GM18502 (cell line): ENCODE measurements around the gene TET1.
"Not testable (repeated sequence)": the region's sequence is repeated elsewhere in the genome, so short reads cannot be mapped to it uniquely, and the experiment has no call there.

Experiments used
- ATAC-seq: cut with Tn5 transposase; IDR thresholded peaks from one replicate; pipeline ENCODE4 v1.9.1; 2021; ENCODE audit warnings: mild to moderate bottlenecking; ENCODE audit not compliant: unreplicated experiment, poor library complexity

TET1 gene

GRCh38 chr10:68604441-68604840 lies 44.3 kb downstream of the TET1 start:
- no peak for ATAC-seq

- no peak for ATAC-seq
These were observed 46.8 kb downstream of the TET1 start for GRCh38 chr10:68606918-68607317.

DNA sequence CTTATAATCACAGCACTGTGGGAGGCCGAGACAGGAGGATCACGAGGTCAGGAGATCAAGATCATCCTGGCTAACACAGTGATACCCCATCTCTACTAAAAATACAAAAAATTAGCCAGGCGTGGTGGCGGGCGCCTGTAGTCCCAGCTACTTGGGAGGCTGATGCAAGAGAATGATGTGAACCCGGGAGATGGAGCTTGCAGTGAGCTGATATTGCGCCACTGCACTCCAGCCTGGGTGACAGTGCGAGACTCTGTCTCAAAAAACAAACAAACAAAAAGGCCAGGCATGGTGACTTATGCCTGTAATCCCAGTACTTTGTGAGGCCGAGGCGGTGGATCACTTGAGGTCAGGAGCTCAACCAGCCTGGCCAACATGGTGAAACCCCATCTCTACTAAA lies 49.9 kb downstream of the TET1 start:
- ATAC-seq, result not testable (repeated sequence)

- ATAC-seq, result no peak
These were observed 51.1 kb downstream of the TET1 start for GRCh38 chr10:68611227-68611626.

DNA sequence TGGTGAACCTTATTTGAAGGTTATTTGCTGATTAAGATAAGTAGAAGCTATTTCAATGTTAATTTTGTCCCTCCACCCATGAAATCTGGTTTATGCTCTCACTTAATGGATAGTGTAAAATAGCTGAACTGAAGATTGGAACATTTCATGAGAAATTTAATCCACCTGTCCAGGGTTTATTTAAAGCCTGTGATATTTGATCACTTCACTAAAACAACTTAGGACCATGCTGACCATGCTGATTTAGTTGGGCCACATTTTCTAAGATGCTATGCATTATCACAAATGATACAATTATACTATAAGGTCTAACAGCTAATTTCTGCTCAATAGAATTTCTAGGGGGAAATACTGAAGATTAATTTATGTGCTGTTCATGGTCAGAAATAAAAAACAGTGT lies 53.8 kb downstream of the TET1 start:
- ATAC-seq, result not testable (repeated sequence)

- not testable (repeated sequence) for ATAC-seq
These were observed 57.6 kb downstream of the TET1 start for GRCh38 chr10:68617691-68618090.

DNA sequence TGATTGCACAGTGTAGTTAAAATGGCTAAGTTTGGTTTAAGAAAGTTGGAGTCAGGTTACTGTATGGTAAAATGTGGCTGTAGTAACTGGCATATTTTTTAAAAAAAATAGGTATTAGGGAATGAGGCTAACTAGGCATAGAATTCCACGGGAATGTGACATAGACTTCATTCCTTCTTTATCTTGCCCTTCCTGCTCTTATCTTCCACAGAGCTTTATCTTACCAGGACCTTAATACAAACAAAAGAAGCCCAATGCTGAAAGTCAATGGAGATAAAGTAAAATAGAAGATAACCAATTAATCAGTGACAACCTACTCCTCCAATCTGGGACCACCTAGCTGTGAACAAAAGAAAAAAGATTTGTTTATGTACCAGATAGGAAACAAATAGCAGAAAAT lies 58.1 kb downstream of the TET1 start:
- ATAC-seq, result no peak

DNA sequence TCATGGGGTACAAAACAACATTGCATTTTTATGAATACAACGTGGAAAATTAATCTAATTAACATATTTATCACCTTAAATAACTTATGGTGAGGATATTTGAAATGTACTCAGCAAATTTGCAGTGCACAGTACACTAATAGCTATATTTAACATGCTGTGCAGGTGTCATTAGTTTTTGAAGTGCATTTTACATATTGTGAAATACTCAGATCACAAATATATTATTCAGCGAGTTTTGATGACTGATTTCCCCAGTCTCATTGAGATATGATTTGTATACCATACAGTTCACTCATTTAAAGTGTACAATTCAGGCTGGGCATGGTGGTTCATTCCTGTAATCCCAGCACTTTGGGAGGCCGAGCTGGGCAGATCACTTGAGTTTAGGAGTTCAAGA lies 59.5 kb downstream of the TET1 start:
- ATAC-seq, result no peak

DNA sequence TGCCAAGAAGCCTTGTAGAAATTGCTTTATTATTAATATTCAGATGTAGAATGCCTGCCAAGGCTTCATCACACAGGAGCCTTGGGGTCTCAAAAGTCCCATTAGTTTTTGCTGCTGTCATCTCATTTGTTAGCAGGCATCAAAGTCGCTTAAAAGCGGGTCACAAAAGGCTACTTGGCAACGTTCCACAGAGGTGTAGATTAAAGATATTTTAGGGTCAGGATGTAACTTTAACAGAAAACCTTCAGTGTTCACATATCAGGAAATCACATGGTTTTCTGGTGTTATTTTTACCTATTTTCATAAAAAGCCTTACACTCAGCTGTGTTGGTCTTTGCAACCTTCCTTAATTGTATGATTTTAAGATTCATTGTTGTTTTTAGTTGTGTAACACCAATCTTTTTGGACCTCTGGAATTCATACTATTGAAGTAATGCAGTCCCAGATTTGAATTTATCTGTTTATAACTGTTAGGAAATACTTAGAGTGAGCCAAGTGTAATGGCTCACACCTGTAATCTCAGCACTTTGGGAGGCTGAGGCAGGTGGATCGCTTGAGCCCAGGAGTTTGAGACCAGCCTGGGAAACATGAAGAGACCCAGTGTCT lies 65.3 kb downstream of the TET1 start:
- no peak for ATAC-seq

DNA sequence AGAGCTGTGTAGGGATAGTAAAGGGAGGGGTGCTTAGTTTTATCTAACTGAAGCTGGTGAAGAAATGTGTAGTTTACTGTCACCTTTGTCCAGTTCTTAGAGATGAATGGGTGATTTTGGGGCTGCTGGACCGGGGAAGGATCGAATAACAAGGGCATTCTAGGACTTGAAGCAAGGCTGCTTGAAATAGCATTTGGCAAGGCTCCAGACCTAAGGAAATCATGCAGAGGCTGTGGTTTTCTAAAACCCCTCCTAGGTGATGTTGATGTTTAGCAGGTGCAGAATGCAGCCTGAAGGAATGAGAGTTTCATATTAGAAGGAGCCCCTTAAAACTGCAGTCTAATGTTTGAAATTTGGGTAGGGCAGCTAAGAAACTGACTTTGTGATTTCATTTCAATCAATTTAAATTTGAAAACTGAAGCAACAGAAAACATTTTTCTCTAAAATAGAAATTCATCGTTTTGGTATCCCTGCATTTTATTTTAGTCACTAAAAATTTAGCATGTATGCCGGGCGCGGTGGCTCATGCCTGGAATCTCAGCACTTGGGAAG lies 68.5 kb downstream of the TET1 start:
- no peak for ATAC-seq

- not testable (repeated sequence) for ATAC-seq
These were observed 72.1 kb downstream of the TET1 start for GRCh38 chr10:68632271-68632560.

GRCh38 chr10:68633281-68633680 lies 73.1 kb downstream of the TET1 start:
- ATAC-seq, result no peak

GRCh38 chr10:68633816-68634466 lies 73.8 kb downstream of the TET1 start:
- no peak for ATAC-seq

- no peak for ATAC-seq
These were observed 76.2 kb downstream of the TET1 start for GRCh38 chr10:68636335-68636734.

- ATAC-seq, result not testable (repeated sequence)
These were observed 83.4 kb downstream of the TET1 start for GRCh38 chr10:68643550-68643949.

DNA sequence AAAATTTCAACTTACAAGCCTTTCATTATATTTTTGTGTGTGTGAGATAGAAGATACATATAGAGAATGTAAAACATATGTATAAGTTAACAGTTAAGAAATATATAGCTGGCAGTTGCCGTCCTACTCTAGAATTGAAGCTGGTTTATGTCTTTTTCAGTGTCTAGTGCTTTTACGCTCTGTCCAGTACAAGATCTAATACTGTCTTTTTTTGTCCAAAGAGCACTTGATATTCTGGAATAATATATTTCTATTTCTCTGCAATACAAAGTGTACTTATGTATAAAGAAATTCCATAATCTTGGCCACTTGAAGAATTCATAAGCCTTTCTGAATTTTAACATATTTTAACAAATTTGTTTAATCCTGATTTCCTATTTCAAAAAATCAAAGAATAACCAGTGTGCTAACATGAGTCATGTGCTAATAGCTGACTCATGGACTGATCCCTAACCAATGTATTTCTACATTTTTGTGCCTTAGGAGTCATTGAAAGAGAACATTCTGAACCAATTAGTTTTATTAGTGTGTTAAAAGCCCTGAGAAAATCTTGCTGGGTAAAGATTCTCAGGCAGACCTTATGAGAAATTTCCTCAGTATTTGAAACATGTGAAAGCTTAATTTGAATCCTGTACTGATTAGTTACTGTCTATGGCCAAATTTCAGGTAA lies 87.7 kb downstream of the TET1 start:
- ATAC-seq, result no peak

DNA sequence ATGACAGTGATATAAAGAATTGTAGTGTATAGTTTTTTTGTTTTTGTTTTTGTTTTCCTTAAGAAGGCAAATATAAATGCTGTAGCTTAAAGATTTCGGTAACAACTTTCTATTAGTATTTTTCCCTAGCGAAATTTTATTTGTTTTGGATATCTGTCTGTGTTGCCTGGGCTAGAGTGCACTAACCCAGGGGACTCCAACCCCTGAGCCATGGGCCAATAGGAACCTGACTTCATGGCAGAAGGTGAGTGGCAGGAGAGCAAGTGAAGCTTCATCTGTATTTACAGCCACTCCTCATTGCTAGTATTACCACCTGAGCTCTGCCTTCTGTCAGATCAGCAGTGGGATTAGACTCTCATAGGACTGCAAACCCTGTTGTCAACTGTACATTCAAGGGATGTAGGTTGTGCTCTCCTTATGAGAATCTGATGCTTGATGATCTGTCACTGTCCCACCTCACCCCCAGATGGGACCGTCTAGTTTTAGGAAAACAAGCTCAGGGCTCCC lies 95.5 kb downstream of the TET1 start:
- ATAC-seq, result no peak

DNA sequence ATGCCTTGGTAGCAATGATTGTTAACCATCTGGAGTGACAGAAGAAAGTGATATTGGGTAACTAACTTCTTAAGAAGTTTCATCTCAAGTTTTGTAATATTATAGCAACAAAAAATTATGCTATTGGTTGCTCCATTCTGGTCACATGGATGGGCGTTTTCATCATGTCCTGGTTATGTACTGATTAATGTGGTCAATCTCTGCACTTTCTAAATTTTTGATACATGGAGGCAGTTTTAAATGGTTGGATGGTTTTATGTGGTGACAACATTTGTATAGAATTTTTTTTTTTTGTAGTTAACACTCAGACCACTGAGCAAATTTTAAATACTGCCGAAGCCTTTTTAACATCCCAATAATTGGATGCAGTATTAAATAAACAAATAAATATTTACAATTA lies 105.7 kb downstream of the TET1 start:
- ATAC-seq, result no peak

GRCh38 chr10:68666280-68666760 lies 106.2 kb downstream of the TET1 start:
- ATAC-seq, result no peak

GRCh38 chr10:68668231-68668630 lies 108.1 kb downstream of the TET1 start:
- no peak for ATAC-seq

GRCh38 chr10:68668972-68669371 lies 108.8 kb downstream of the TET1 start:
- no peak for ATAC-seq
